Endothelial cell (in vitro differentiated cells): ENCODE measurements around the gene TMEM44. TPM values are rescaled to one million over a fixed set of nuclear protein-coding genes. Genes with fewer than 3 reads are reported as not detected.
A peak's percentile ranks its signal among the peaks of the same experiment; 100 is the strongest.

ENCODE experiments used
- DNase-seq: peaks from one replicate; pipeline ENCODE4 v3.0.0; 2021; ENCODE audit warnings: low spot score
- H3K27ac Mint-ChIP-seq: one replicate; pipeline ENCODE4 v1.8.0; 2021; ENCODE audit warnings: mixed read lengths, inconsistent platforms; ENCODE audit not compliant: unreplicated experiment
- H3K27me3 Mint-ChIP-seq: one replicate; pipeline ENCODE4 v1.8.0; 2021; ENCODE audit warnings: mild to moderate bottlenecking, moderate library complexity, mixed read lengths, inconsistent platforms; ENCODE audit not compliant: unreplicated experiment
- H3K36me3 Mint-ChIP-seq: one replicate; pipeline ENCODE4 v1.8.0; 2021; ENCODE audit warnings: mild to moderate bottlenecking, low read depth, mixed read lengths, inconsistent platforms; ENCODE audit not compliant: unreplicated experiment
- H3K4me1 Mint-ChIP-seq: one replicate; pipeline ENCODE4 v1.8.0; 2021; ENCODE audit warnings: mild to moderate bottlenecking, mixed read lengths, inconsistent platforms; ENCODE audit not compliant: unreplicated experiment
- H3K4me3 Mint-ChIP-seq: one replicate; pipeline ENCODE4 v1.8.0; 2021; ENCODE audit warnings: mild to moderate bottlenecking, mixed read lengths, inconsistent platforms; ENCODE audit not compliant: unreplicated experiment
- H3K9me3 Mint-ChIP-seq: one replicate; pipeline ENCODE4 v1.8.0; 2021; ENCODE audit warnings: mixed read lengths, inconsistent platforms; ENCODE audit not compliant: unreplicated experiment
- CTCF ChIP-seq: fragments of 200-600 bp; sonication (generic); IDR thresholded peaks from one replicate; pipeline ENCODE4 v1.5.0; 2021; ENCODE audit warnings: antibody characterized with exemption; ENCODE audit not compliant: unreplicated experiment
- total RNA-seq: library from RNA; stranded (reverse); fragmentation: NEBNext Ultra II Directional; extraction: Animal tissue kit (Norgen Biotek cat#: 25700); gene quantifications from one replicate; pipeline ENCODE4 v1.2.1, GENCODE V29; 2021; ENCODE audit not compliant: unreplicated experiment

The TMEM44 gene
- total RNA-seq, 1 donor from 2014 or later = 51.1 TPM

DNA sequence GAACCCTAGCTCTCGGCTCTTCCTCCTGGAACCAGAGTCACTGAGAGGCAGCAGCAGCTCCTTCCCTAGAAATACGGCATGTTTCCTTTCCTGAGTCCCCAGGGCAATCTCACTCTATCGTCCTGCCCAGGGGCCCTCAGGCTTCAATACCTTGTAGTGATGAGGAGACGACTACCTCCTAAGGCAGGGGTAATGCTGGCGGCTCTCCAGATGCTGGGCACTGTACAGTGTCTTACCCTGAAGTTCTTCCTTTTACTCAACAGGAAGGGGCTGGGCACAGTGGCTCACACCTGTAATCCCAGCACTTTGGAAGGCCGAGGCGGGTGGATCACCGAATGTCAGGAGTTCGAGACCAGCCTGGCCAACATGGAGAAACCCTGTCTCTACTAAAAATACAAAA lies 13.5 kb downstream of the TMEM44 start:
- Mint-ChIP-seq H3K27ac (no peak overlapping the region), H3K27me3 (peaks cover 4% of the 10 kb centered on the region), H3K36me3 (peaks cover 34% of the 10 kb centered on the region), H3K9me3 (no peaks in the 10 kb centered on the region), H3K4me1 (no peaks in the 10 kb centered on the region), H3K4me3 (no peak overlapping the region)
- TF ChIP-seq CTCF = no peak
- DNase-seq = no peak

DNA sequence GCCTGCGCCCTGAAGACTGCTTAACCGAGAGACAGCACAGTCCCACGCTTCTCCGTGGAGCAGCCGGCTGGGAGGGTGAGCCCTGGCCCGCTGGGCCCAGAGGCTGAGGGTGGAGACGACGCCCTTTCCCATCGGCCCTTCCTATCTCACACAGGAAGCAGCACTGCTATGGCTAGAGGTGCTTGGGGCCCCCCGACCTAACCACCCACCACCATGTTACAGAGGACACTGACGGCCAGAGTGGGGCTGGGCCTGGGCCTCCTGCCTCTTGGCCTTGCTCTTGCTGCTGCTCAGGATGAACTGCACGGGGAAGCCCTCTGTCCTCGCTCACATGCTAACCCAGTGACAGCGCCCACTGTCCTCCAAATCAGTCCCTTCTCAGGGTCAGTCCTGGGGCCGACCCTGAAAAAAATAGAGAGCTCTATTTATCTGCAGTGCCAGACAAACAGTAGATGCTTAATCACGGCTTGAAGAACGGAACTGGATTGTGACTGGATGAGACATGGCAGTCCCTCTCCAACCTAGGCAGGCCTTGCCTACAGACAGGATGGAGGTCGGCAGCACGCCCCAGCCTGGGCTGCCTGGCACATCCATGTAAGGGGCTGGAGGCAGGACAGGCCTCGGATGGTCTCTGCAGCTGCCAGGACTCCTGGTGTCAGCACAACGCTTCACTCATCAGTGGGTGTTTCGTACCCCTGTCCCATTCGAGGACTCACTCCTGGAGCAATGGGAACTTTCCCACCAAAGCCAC lies 14.2 kb downstream of the TMEM44 start:
- no peak overlapping the region for H3K4me3 Mint-ChIP-seq
- H3K9me3 Mint-ChIP-seq = no peaks in the 10 kb centered on the region
- no peak for TF ChIP-seq CTCF
- H3K27me3 Mint-ChIP-seq = peaks cover 4% of the 10 kb centered on the region
- H3K27ac Mint-ChIP-seq = no peak overlapping the region
- no peaks in the 10 kb centered on the region for H3K4me1 Mint-ChIP-seq
- no peak for DNase-seq
- peaks cover 31% of the 10 kb centered on the region for H3K36me3 Mint-ChIP-seq

GRCh38 chr3:194617827-194618226 lies 15.4 kb downstream of the TMEM44 start:
- Mint-ChIP-seq H3K27me3 (peaks cover 4% of the 10 kb centered on the region), H3K9me3 (no peaks in the 10 kb centered on the region), H3K4me3 (peak overlapping the region; percentile 27), H3K27ac (no peak overlapping the region), H3K4me1 (no peaks in the 10 kb centered on the region), H3K36me3 (peaks cover 22% of the 10 kb centered on the region)
- TF ChIP-seq CTCF = no peak
- no peak for DNase-seq

GRCh38 chr3:194617143-194617671 lies 16.0 kb downstream of the TMEM44 start:
- no peak for DNase-seq
- H3K36me3 Mint-ChIP-seq = peaks cover 22% of the 10 kb centered on the region
- no peak overlapping the region for H3K27ac Mint-ChIP-seq
- no peaks in the 10 kb centered on the region for H3K9me3 Mint-ChIP-seq
- no peak for TF ChIP-seq CTCF
- H3K27me3 Mint-ChIP-seq = peaks cover 4% of the 10 kb centered on the region
- H3K4me1 Mint-ChIP-seq = no peaks in the 10 kb centered on the region
- H3K4me3 Mint-ChIP-seq = no peak overlapping the region

- H3K27me3 Mint-ChIP-seq = peaks cover under 1% of the 10 kb centered on the region
- no peak overlapping the region for H3K4me3 Mint-ChIP-seq
- no peak for TF ChIP-seq CTCF
- H3K4me1 Mint-ChIP-seq = no peaks in the 10 kb centered on the region
- peaks cover 18% of the 10 kb centered on the region for H3K36me3 Mint-ChIP-seq
- no peak overlapping the region for H3K27ac Mint-ChIP-seq
- H3K9me3 Mint-ChIP-seq = no peaks in the 10 kb centered on the region
- no peak for DNase-seq
These were observed 18.0 kb downstream of the TMEM44 start for GRCh38 chr3:194615226-194615625.
